ENCODE measurements around the gene GYS1. TPM values are rescaled to one million over a fixed set of nuclear protein-coding genes. Genes with fewer than 3 reads are reported as not detected.

The GYS1 gene
- total RNA-seq, 1 donor from 2014 or later: 17.7 TPM

- H3K79me2 ChIP-seq (ENCODE audit: low read depth): peaks cover 24% of the 10 kb centered on the region
- peaks cover 34% of the 10 kb centered on the region for H3F3A ChIP-seq (ENCODE audit: low read depth)
- no peak for TF ChIP-seq EZH2 (IDR thresholded peaks at IDR 0.05)
- TF ChIP-seq CTCF (IDR thresholded peaks at IDR 0.05): no peak
- TF ChIP-seq EZH2phosphoT487 (IDR thresholded peaks at IDR 0.05): no peak
- peaks cover 22% of the 10 kb centered on the region for H3K4me1 ChIP-seq
- H2AFZ ChIP-seq (replicated peaks): no peak overlapping the region
- no peak for DNase-seq (ENCODE audit: low spot score)
- no peak overlapping the region for H3K27ac ChIP-seq
- Mint-ChIP-seq H3K9me3 (no peaks in the 10 kb centered on the region), H3K36me3 (peaks cover 9% of the 10 kb centered on the region), H3K4me3 (no peak overlapping the region), H3K27ac (no peak overlapping the region), H3K27me3 (ENCODE audit: insufficient read depth, low read depth) (peaks cover 5% of the 10 kb centered on the region), H3K4me1 (peaks cover 31% of the 10 kb centered on the region)
- no peaks in the 10 kb centered on the region for H3K27me3 ChIP-seq
- H3K4me2 ChIP-seq: no peak overlapping the region
- H4K20me1 ChIP-seq (ENCODE audit: low read depth): no peaks in the 10 kb centered on the region
- H3K4me3 ChIP-seq: no peak overlapping the region
- no peak overlapping the region for H3K9ac ChIP-seq
- H3K9me3 ChIP-seq (ENCODE audit: low read depth): no peaks in the 10 kb centered on the region
- H3K36me3 ChIP-seq: peaks cover 3% of the 10 kb centered on the region
These were observed 33.5 kb downstream of the GYS1 start for GRCh38 chr19:48959341-48960239.

- peaks cover 19% of the 10 kb centered on the region for H3K4me1 Mint-ChIP-seq
- H3K27me3 Mint-ChIP-seq (ENCODE audit: insufficient read depth, low read depth): peaks cover 5% of the 10 kb centered on the region
- H3K36me3 ChIP-seq: peaks cover 3% of the 10 kb centered on the region
- DNase-seq (ENCODE audit: low spot score): no peak
- H3K9me3 ChIP-seq (ENCODE audit: low read depth): no peaks in the 10 kb centered on the region
- H3K27me3 ChIP-seq: no peaks in the 10 kb centered on the region
- H3K4me3 Mint-ChIP-seq: peak overlapping the region; percentile 52
- H3K4me3 ChIP-seq: no peak overlapping the region
- peaks cover 26% of the 10 kb centered on the region for H3F3A ChIP-seq (ENCODE audit: low read depth)
- peaks cover 8% of the 10 kb centered on the region for H3K4me1 ChIP-seq
- H3K9ac ChIP-seq: no peak overlapping the region
- H3K4me2 ChIP-seq: no peak overlapping the region
- H3K36me3 Mint-ChIP-seq: peaks cover 9% of the 10 kb centered on the region
- no peaks in the 10 kb centered on the region for H4K20me1 ChIP-seq (ENCODE audit: low read depth)
- H3K27ac ChIP-seq: no peak overlapping the region
- no peak overlapping the region for H3K27ac Mint-ChIP-seq
- peaks cover 24% of the 10 kb centered on the region for H3K79me2 ChIP-seq (ENCODE audit: low read depth)
- no peak overlapping the region for H2AFZ ChIP-seq (replicated peaks)
- H3K9me3 Mint-ChIP-seq: no peaks in the 10 kb centered on the region
- TF ChIP-seq EZH2 (IDR thresholded peaks at IDR 0.05): no peak
- TF ChIP-seq CTCF (IDR thresholded peaks at IDR 0.05): no peak
- TF ChIP-seq EZH2phosphoT487 (IDR thresholded peaks at IDR 0.05): no peak
These were observed 35.1 kb downstream of the GYS1 start for GRCh38 chr19:48958006-48958405.

GRCh38 chr19:48955308-48955958, 37.7 kb downstream of the GYS1 start:
- DNase-seq (ENCODE audit: low spot score): no peak
- Histone ChIP-seq H4K20me1 (ENCODE audit: low read depth) (no peaks in the 10 kb centered on the region), H3K4me1 (peaks cover 8% of the 10 kb centered on the region), H3K27me3 (no peaks in the 10 kb centered on the region), H3K4me3 (peak overlapping the region; percentile 97), H3K4me2 (peak overlapping the region; percentile 95), H3F3A (ENCODE audit: low read depth) (peaks cover 10% of the 10 kb centered on the region), H3K79me2 (ENCODE audit: low read depth) (peaks cover 24% of the 10 kb centered on the region), H3K27ac (no peak overlapping the region), H2AFZ (replicated peaks) (no peak overlapping the region), H3K9ac (peak overlapping the region; percentile 87), H3K36me3 (peaks cover 3% of the 10 kb centered on the region), H3K9me3 (ENCODE audit: low read depth) (no peaks in the 10 kb centered on the region)
- peaks cover 9% of the 10 kb centered on the region for H3K36me3 Mint-ChIP-seq
- H3K4me3 Mint-ChIP-seq: peak overlapping the region; percentile 85
- TF ChIP-seq EZH2phosphoT487 (IDR thresholded peaks at IDR 0.05): no peak
- TF ChIP-seq CTCF (IDR thresholded peaks at IDR 0.05): no peak
- no peak for TF ChIP-seq EZH2 (IDR thresholded peaks at IDR 0.05)
- peaks cover 10% of the 10 kb centered on the region for H3K4me1 Mint-ChIP-seq
- peaks cover 2% of the 10 kb centered on the region for H3K27me3 Mint-ChIP-seq (ENCODE audit: insufficient read depth, low read depth)
- H3K9me3 Mint-ChIP-seq: no peaks in the 10 kb centered on the region
- H3K27ac Mint-ChIP-seq: no peak overlapping the region

All from neural progenitor cell (in vitro differentiated cells).